Measurements from ENCODE around the gene DCLRE1C.

DNA sequence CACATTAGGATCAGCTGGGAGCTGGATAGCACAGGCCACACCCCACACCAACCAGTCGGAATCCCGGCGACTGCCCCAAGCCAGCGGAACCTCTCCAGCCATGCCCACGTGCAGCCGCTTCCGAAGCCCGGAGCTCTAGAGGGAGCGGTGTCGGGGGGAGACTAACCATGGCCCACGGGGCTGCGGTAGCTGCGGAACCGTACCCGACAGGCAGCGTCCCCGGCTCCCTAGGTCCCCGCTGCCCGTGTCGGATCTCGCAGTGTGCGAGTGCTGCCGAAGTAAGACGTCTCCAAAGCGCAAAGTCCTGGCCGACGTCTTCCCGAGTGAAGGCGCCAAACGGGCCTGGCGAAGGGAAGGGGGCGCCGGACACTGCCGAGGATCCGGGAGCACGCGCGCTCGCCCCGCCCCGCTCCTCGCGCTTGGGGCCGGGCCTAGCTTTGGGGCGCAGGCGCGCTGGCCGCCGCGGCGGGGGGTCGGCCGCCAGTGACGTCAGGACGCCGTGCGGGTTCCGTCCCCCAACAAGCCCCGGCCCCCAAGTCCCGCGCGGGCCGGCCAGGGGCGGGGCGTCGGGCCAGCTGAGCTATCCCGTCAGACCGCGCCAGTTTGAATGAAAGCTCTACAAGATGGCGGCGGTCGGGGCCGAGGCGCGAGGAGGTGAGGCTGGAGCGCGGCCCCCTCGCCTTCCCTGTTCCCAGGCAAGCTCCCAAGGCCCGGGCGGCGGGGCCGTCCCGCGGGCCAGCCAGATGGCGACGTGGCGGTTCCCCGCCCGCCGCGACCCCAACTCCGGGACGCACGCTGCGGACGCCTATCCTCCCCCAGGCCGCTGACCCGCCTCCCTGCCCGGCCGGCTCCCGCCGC, 75.4 kb downstream of the DCLRE1C start, which contains the start of gene SUV39H2:
- TF ChIP-seq, protein P1, sequence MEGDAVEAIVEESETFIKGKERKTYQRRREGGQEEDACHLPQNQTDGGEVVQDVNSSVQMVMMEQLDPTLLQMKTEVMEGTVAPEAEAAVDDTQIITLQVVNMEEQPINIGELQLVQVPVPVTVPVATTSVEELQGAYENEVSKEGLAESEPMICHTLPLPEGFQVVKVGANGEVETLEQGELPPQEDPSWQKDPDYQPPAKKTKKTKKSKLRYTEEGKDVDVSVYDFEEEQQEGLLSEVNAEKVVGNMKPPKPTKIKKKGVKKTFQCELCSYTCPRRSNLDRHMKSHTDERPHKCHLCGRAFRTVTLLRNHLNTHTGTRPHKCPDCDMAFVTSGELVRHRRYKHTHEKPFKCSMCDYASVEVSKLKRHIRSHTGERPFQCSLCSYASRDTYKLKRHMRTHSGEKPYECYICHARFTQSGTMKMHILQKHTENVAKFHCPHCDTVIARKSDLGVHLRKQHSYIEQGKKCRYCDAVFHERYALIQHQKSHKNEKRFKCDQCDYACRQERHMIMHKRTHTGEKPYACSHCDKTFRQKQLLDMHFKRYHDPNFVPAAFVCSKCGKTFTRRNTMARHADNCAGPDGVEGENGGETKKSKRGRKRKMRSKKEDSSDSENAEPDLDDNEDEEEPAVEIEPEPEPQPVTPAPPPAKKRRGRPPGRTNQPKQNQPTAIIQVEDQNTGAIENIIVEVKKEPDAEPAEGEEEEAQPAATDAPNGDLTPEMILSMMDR (IDR thresholded peaks at IDR 0.05): no peak
- peak; percentile 38 for TF ChIP-seq POLR2A (IDR thresholded peaks at IDR 0.05)

All from testis (tissue), 2 donors.